ENCODE results near the gene MAP3K5.

Gene MAP3K5

GRCh38 chr6:136787726-136788068 lies 4.6 kb downstream of the MAP3K5 start:
- Histone ChIP-seq H3K4me3 (ENCODE audit: control insufficient read depth in 1 of 7, extremely low read depth in 1 of 7, insufficient read depth in 4 of 7, low read depth in 2 of 7, low read length in 6 of 7) (peak overlapping the region in 3 of 7 experiments; percentile 3 to 30 (median 14)), H3K27me3 (replicated peaks in 2 of 5; ENCODE audit: control insufficient read depth in 4 of 5, insufficient read depth in 5 of 5, low read length in 4 of 5) (no peaks in the 10 kb centered on the region), H3K9me3 (ENCODE audit: control extremely low read depth in 1 of 5, control insufficient read depth in 4 of 5, insufficient read depth in 2 of 5, low read depth in 1 of 5, low read length in 4 of 5) (no peaks in the 10 kb centered on the region), H3K27ac (ENCODE audit: insufficient read depth in 1 of 2, low read depth in 1 of 2, low read length in 2 of 2, poor library complexity in 1 of 2, severe bottlenecking in 2 of 2) (no peak overlapping the region), H3K4me1 (ENCODE audit: control extremely low read depth in 1 of 4, control insufficient read depth in 4 of 4, insufficient read depth in 4 of 4, low read length in 3 of 4) (peaks cover 45 to 79% (median 65%) of the 10 kb centered on the region in 4 experiments), H3K36me3 (ENCODE audit: control insufficient read depth in 4 of 4, insufficient read depth in 4 of 4, low read length in 3 of 4) (peaks cover 0 to 2% (median 0%) of the 10 kb centered on the region in 4 experiments)
- DNase-seq: no peak
- whole genome bisulfite sequencing (ENCODE audit: insufficient coverage): 83% methylated on average over 1 of the region's 4 CpGs
- CTCF ChIA-PET: interaction anchor here (0.6 to 7.5 kb wide), 9 partner anchors 13 to 455 kb away, joined by 3 to 211 read pairs (median 4); no protein-coding TSS in a partner anchor
- POLR2A ChIA-PET: interaction anchor here (1.1 kb wide), 1 partner anchor 10 kb away, joined by 3 read pairs; no protein-coding TSS in a partner anchor

GRCh38 chr6:136786658-136787057 lies 5.6 kb downstream of the MAP3K5 start:
- no peak for DNase-seq
- WGBS (ENCODE audit: insufficient coverage): 96% methylated on average over 6 of the region's 6 CpGs
- H3K4me3 ChIP-seq (ENCODE audit: control insufficient read depth in 1 of 7, extremely low read depth in 1 of 7, insufficient read depth in 4 of 7, low read depth in 2 of 7, low read length in 6 of 7): no peak overlapping the region
- ChIA-PET CTCF (interaction anchor here (1.1 to 7.5 kb wide), 6 partner anchors 11 to 236 kb away, joined by 3 to 211 read pairs (median 8); partner anchors contain the start of gene MAP7), POLR2A (interaction anchor here (1.1 kb wide), 1 partner anchor 9 kb away, joined by 3 read pairs; no protein-coding TSS in a partner anchor)
- peak overlapping the region in 1 of 2 experiments; percentile 10 for H3K27ac ChIP-seq (ENCODE audit: insufficient read depth in 1 of 2, low read depth in 1 of 2, low read length in 2 of 2, poor library complexity in 1 of 2, severe bottlenecking in 2 of 2)
- no peaks in the 10 kb centered on the region for H3K9me3 ChIP-seq (ENCODE audit: control extremely low read depth in 1 of 5, control insufficient read depth in 4 of 5, insufficient read depth in 2 of 5, low read depth in 1 of 5, low read length in 4 of 5)
- no peaks in the 10 kb centered on the region for H3K27me3 ChIP-seq (replicated peaks in 2 of 5; ENCODE audit: control insufficient read depth in 4 of 5, insufficient read depth in 5 of 5, low read length in 4 of 5)
- peaks cover 0 to 2% (median 0%) of the 10 kb centered on the region in 4 experiments for H3K36me3 ChIP-seq (ENCODE audit: control insufficient read depth in 4 of 4, insufficient read depth in 4 of 4, low read length in 3 of 4)
- peaks cover 53 to 90% (median 73%) of the 10 kb centered on the region in 4 experiments for H3K4me1 ChIP-seq (ENCODE audit: control extremely low read depth in 1 of 4, control insufficient read depth in 4 of 4, insufficient read depth in 4 of 4, low read length in 3 of 4)

- Histone ChIP-seq H3K27ac (ENCODE audit: insufficient read depth in 1 of 2, low read depth in 1 of 2, low read length in 2 of 2, poor library complexity in 1 of 2, severe bottlenecking in 2 of 2) (peak overlapping the region; percentile 41 to 84), H3K9me3 (ENCODE audit: control extremely low read depth in 1 of 5, control insufficient read depth in 4 of 5, insufficient read depth in 2 of 5, low read depth in 1 of 5, low read length in 4 of 5) (no peaks in the 10 kb centered on the region), H3K27me3 (replicated peaks in 2 of 5; ENCODE audit: control insufficient read depth in 4 of 5, insufficient read depth in 5 of 5, low read length in 4 of 5) (no peaks in the 10 kb centered on the region), H3K36me3 (ENCODE audit: control insufficient read depth in 4 of 4, insufficient read depth in 4 of 4, low read length in 3 of 4) (peaks cover 0 to 2% (median 2%) of the 10 kb centered on the region in 4 experiments), H3K4me1 (ENCODE audit: control extremely low read depth in 1 of 4, control insufficient read depth in 4 of 4, insufficient read depth in 4 of 4, low read length in 3 of 4) (peaks cover 53 to 98% (median 75%) of the 10 kb centered on the region in 4 experiments), H3K4me3 (ENCODE audit: control insufficient read depth in 1 of 7, extremely low read depth in 1 of 7, insufficient read depth in 4 of 7, low read depth in 2 of 7, low read length in 6 of 7) (peak overlapping the region in 6 of 7 experiments; percentile 44 to 84 (median 71))
- DNase-seq: peak; percentile 45 to 78 (median 73)
- ChIA-PET CTCF (interaction anchor here (1.0 to 1.5 kb wide), 7 partner anchors 9 to 149 kb away, joined by 3 to 5 read pairs (median 3); no protein-coding TSS in a partner anchor), POLR2A (interaction anchor here (1.2 kb wide), 1 partner anchor 19 kb away, joined by 3 read pairs; no protein-coding TSS in a partner anchor)
- WGBS (ENCODE audit: insufficient coverage): 8% methylated on average over 6 of the region's 10 CpGs
These were observed 7.1 kb downstream of the MAP3K5 start for GRCh38 chr6:136784910-136785746.

GRCh38 chr6:136784271-136784664 lies 8.0 kb downstream of the MAP3K5 start:
- ChIA-PET POLR2A (interaction anchor here (1.2 kb wide), 1 partner anchor 18 kb away, joined by 3 read pairs; no protein-coding TSS in a partner anchor), CTCF (interaction anchor here (0.8 to 1.7 kb wide), 5 partner anchors 8 to 102 kb away, joined by 3 to 9 read pairs (median 3); partner anchors contain the start of gene MAP3K5)
- Histone ChIP-seq H3K36me3 (ENCODE audit: control insufficient read depth in 4 of 4, insufficient read depth in 4 of 4, low read length in 3 of 4) (peaks cover 0 to 2% (median 2%) of the 10 kb centered on the region in 4 experiments), H3K27me3 (replicated peaks in 2 of 5; ENCODE audit: control insufficient read depth in 4 of 5, insufficient read depth in 5 of 5, low read length in 4 of 5) (no peaks in the 10 kb centered on the region), H3K4me3 (ENCODE audit: control insufficient read depth in 1 of 7, extremely low read depth in 1 of 7, insufficient read depth in 4 of 7, low read depth in 2 of 7, low read length in 6 of 7) (peak overlapping the region; percentile 21 to 84 (median 68)), H3K4me1 (ENCODE audit: control extremely low read depth in 1 of 4, control insufficient read depth in 4 of 4, insufficient read depth in 4 of 4, low read length in 3 of 4) (peaks cover 50 to 97% (median 72%) of the 10 kb centered on the region in 4 experiments), H3K9me3 (ENCODE audit: control extremely low read depth in 1 of 5, control insufficient read depth in 4 of 5, insufficient read depth in 2 of 5, low read depth in 1 of 5, low read length in 4 of 5) (no peaks in the 10 kb centered on the region), H3K27ac (ENCODE audit: insufficient read depth in 1 of 2, low read depth in 1 of 2, low read length in 2 of 2, poor library complexity in 1 of 2, severe bottlenecking in 2 of 2) (peak overlapping the region; percentile 41 to 84)
- DNase-seq: no peak
- 50% methylated on average over 4 of the region's 8 CpGs for WGBS (ENCODE audit: insufficient coverage)

- ChIA-PET CTCF (interaction anchor here (0.8 to 1.7 kb wide), 5 partner anchors 9 to 102 kb away, joined by 3 to 9 read pairs (median 3); partner anchors contain the start of gene MAP3K5), POLR2A (no interaction called here)
- Histone ChIP-seq H3K36me3 (ENCODE audit: control insufficient read depth in 4 of 4, insufficient read depth in 4 of 4, low read length in 3 of 4) (peaks cover 0 to 2% (median 2%) of the 10 kb centered on the region in 4 experiments), H3K4me3 (ENCODE audit: control insufficient read depth in 1 of 7, extremely low read depth in 1 of 7, insufficient read depth in 4 of 7, low read depth in 2 of 7, low read length in 6 of 7) (peak overlapping the region; percentile 21 to 84 (median 68)), H3K27me3 (replicated peaks in 2 of 5; ENCODE audit: control insufficient read depth in 4 of 5, insufficient read depth in 5 of 5, low read length in 4 of 5) (no peaks in the 10 kb centered on the region), H3K9me3 (ENCODE audit: control extremely low read depth in 1 of 5, control insufficient read depth in 4 of 5, insufficient read depth in 2 of 5, low read depth in 1 of 5, low read length in 4 of 5) (no peaks in the 10 kb centered on the region), H3K27ac (ENCODE audit: insufficient read depth in 1 of 2, low read depth in 1 of 2, low read length in 2 of 2, poor library complexity in 1 of 2, severe bottlenecking in 2 of 2) (peak overlapping the region; percentile 41 to 84), H3K4me1 (ENCODE audit: control extremely low read depth in 1 of 4, control insufficient read depth in 4 of 4, insufficient read depth in 4 of 4, low read length in 3 of 4) (peaks cover 49 to 91% (median 70%) of the 10 kb centered on the region in 4 experiments)
- WGBS (ENCODE audit: insufficient coverage): 9% methylated on average over 9 of the region's 9 CpGs
- DNase-seq: peak; percentile 79 to 93 (median 88)
These were observed 8.6 kb downstream of the MAP3K5 start for GRCh38 chr6:136783495-136784270.

GRCh38 chr6:136783021-136783420 lies 9.3 kb downstream of the MAP3K5 start:
- POLR2A ChIA-PET: no interaction called here
- CTCF ChIA-PET: interaction anchor here (0.6 to 1.7 kb wide), 2 partner anchors 9 to 468 kb away, joined by 3 to 9 read pairs; partner anchors contain the start of gene MAP3K5
- 82% methylated on average over 5 of the region's 6 CpGs for WGBS (ENCODE audit: insufficient coverage)

More at GRCh38 chr6:136783021-136783420, 9.3 kb downstream of the MAP3K5 start:
- Histone ChIP-seq H3K9me3 (ENCODE audit: control extremely low read depth in 1 of 5, control insufficient read depth in 4 of 5, insufficient read depth in 2 of 5, low read depth in 1 of 5, low read length in 4 of 5) (no peaks in the 10 kb centered on the region), H3K27me3 (replicated peaks in 2 of 5; ENCODE audit: control insufficient read depth in 4 of 5, insufficient read depth in 5 of 5, low read length in 4 of 5) (no peaks in the 10 kb centered on the region), H3K4me3 (ENCODE audit: control insufficient read depth in 1 of 7, extremely low read depth in 1 of 7, insufficient read depth in 4 of 7, low read depth in 2 of 7, low read length in 6 of 7) (peak overlapping the region in 2 of 7 experiments; percentile 12 to 81), H3K27ac (ENCODE audit: insufficient read depth in 1 of 2, low read depth in 1 of 2, low read length in 2 of 2, poor library complexity in 1 of 2, severe bottlenecking in 2 of 2) (peak overlapping the region in 1 of 2 experiments; percentile 84), H3K36me3 (ENCODE audit: control insufficient read depth in 4 of 4, insufficient read depth in 4 of 4, low read length in 3 of 4) (peaks cover 0 to 2% (median 2%) of the 10 kb centered on the region in 4 experiments), H3K4me1 (ENCODE audit: control extremely low read depth in 1 of 4, control insufficient read depth in 4 of 4, insufficient read depth in 4 of 4, low read length in 3 of 4) (peaks cover 45 to 85% (median 65%) of the 10 kb centered on the region in 4 experiments)
- DNase-seq: no peak
